ENCODE results near the gene RBM19. TPM values are rescaled to one million over a fixed set of nuclear protein-coding genes. Genes with fewer than 3 reads are reported as not detected.

RBM19 gene
- total and polyA plus RNA-seq, 4 donors = 17.9 to 33.6 (median 21.9) TPM

DNA sequence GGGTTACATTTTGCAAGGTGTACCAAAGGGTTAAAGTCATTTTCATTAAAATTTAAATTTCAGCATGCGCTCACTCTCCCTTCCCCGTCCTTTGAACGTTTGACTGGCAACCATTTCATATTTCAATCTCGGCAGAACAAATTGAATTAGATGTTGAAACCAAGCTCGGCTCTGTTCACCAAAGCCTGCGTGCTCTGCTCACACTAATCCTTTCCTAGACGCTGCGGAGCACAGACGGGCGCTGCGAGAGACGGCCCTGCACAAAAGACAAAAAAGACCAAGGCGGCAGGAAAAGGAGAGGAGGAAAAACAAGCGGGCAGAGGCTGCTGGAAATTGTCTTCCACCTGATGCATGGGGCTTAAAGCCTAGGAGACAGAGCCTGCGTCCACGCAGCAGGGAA, 149.3 kb downstream of the RBM19 start:
- peaks cover 0 to 11% (median 0%) of the 10 kb centered on the region in 4 donors for H3K36me3 ChIP-seq (ENCODE audit: control insufficient read depth in 4 of 4, insufficient read depth in 4 of 4, low read length in 4 of 4)
- no peak overlapping the region for H3K9ac ChIP-seq (ENCODE audit: insufficient read depth in 1 of 2, low read length in 2 of 2)
- ATAC-seq (ENCODE audit: insufficient read depth, low FRiP score) (no peak), DNase-seq (no peak)
- TF ChIP-seq, protein P1, sequence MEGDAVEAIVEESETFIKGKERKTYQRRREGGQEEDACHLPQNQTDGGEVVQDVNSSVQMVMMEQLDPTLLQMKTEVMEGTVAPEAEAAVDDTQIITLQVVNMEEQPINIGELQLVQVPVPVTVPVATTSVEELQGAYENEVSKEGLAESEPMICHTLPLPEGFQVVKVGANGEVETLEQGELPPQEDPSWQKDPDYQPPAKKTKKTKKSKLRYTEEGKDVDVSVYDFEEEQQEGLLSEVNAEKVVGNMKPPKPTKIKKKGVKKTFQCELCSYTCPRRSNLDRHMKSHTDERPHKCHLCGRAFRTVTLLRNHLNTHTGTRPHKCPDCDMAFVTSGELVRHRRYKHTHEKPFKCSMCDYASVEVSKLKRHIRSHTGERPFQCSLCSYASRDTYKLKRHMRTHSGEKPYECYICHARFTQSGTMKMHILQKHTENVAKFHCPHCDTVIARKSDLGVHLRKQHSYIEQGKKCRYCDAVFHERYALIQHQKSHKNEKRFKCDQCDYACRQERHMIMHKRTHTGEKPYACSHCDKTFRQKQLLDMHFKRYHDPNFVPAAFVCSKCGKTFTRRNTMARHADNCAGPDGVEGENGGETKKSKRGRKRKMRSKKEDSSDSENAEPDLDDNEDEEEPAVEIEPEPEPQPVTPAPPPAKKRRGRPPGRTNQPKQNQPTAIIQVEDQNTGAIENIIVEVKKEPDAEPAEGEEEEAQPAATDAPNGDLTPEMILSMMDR (IDR thresholded peaks at IDR 0.05; ENCODE audit: control extremely low read depth, extremely low read depth) = no peak
- H3K9me3 ChIP-seq (ENCODE audit: control insufficient read depth in 4 of 4, insufficient read depth in 3 of 4, low read length in 3 of 4) = peaks cover 0 to 7% (median 0%) of the 10 kb centered on the region in 4 donors
- no peaks in the 10 kb centered on the region for H3K4me1 ChIP-seq (ENCODE audit: control insufficient read depth in 5 of 5, insufficient read depth in 5 of 5, low read length in 5 of 5)
- H3K27ac ChIP-seq (ENCODE audit: low read depth in 1 of 2, low read length in 1 of 2) = no peak overlapping the region
- WGBS, 2 donors = 85 to 86% methylated on average over 16 of the region's 16 CpGs
- H3K4me3 ChIP-seq = no peak overlapping the region
- H3K27me3 ChIP-seq (ENCODE audit: control insufficient read depth in 3 of 3, insufficient read depth in 3 of 3, low read length in 2 of 3) = no peaks in the 10 kb centered on the region

GRCh38 chr12:113815031-113815430, 151.1 kb downstream of the RBM19 start:
- no peak overlapping the region for H3K9ac ChIP-seq (ENCODE audit: insufficient read depth in 1 of 2, low read length in 2 of 2)
- H3K4me3 ChIP-seq = no peak overlapping the region
- TF ChIP-seq, protein P1 (IDR thresholded peaks at IDR 0.05; ENCODE audit: control extremely low read depth, extremely low read depth) = no peak
- DNase-seq (no peak), ATAC-seq (ENCODE audit: insufficient read depth, low FRiP score) (no peak)
- H3K27ac ChIP-seq (ENCODE audit: low read depth in 1 of 2, low read length in 1 of 2) = no peak overlapping the region
- no peaks in the 10 kb centered on the region for H3K4me1 ChIP-seq (ENCODE audit: control insufficient read depth in 5 of 5, insufficient read depth in 5 of 5, low read length in 5 of 5)
- no peaks in the 10 kb centered on the region for H3K27me3 ChIP-seq (ENCODE audit: control insufficient read depth in 3 of 3, insufficient read depth in 3 of 3, low read length in 2 of 3)
- H3K9me3 ChIP-seq (ENCODE audit: control insufficient read depth in 4 of 4, insufficient read depth in 3 of 4, low read length in 3 of 4) = peaks cover 0 to 14% (median 0%) of the 10 kb centered on the region in 4 donors
- H3K36me3 ChIP-seq (ENCODE audit: control insufficient read depth in 4 of 4, insufficient read depth in 4 of 4, low read length in 4 of 4) = peaks cover 0 to 6% (median 0%) of the 10 kb centered on the region in 4 donors
- WGBS, 2 donors = 72 to 83% methylated on average over 5 of the region's 5 CpGs

DNA sequence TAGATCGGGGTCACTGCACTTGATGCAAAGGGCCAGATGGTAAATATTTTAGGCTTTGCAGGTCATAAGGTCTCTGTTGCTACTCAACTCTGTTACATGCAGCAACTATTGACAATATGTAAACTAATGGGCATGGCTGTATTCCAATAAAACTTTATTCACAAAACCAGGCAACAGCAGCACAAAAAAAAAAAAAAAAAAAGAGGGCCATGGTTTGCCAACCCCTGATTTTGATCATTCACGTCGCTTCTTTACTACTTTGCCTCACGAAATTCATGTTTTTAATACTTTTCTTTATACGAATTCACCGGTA, 152.9 kb downstream of the RBM19 start:
- no peaks in the 10 kb centered on the region for H3K27me3 ChIP-seq (ENCODE audit: control insufficient read depth in 3 of 3, insufficient read depth in 3 of 3, low read length in 2 of 3)
- 78 to 89% methylated on average over 6 of the region's 6 CpGs for WGBS, 2 donors

More for the DNA sequence above, 152.9 kb downstream of the RBM19 start:
- no peak for DNase-seq
- Histone ChIP-seq H3K36me3 (ENCODE audit: control insufficient read depth in 4 of 4, insufficient read depth in 4 of 4, low read length in 4 of 4) (peaks cover 0 to 6% (median 0%) of the 10 kb centered on the region in 4 donors), H3K4me1 (ENCODE audit: control insufficient read depth in 5 of 5, insufficient read depth in 5 of 5, low read length in 5 of 5) (peaks cover 0 to 4% (median 0%) of the 10 kb centered on the region in 5 donors), H3K4me3 (no peak overlapping the region), H3K9ac (ENCODE audit: insufficient read depth in 1 of 2, low read length in 2 of 2) (no peak overlapping the region), H3K9me3 (ENCODE audit: control insufficient read depth in 4 of 4, insufficient read depth in 3 of 4, low read length in 3 of 4) (peaks cover 0 to 14% (median 0%) of the 10 kb centered on the region in 4 donors), H3K27ac (ENCODE audit: low read depth in 1 of 2, low read length in 1 of 2) (no peak overlapping the region)
- TF ChIP-seq, protein P1 (IDR thresholded peaks at IDR 0.05; ENCODE audit: control extremely low read depth, extremely low read depth) = no peak
- no peak for ATAC-seq (ENCODE audit: insufficient read depth, low FRiP score)

Data from lung (tissue), 12 donors.